GM21717 (cell line): ENCODE data around the gene FAF2.
"Not testable (repeated sequence)": the region's sequence is repeated elsewhere in the genome, so short reads cannot be mapped to it uniquely, and the experiment has no call there.

Experiments used
- ATAC-seq: cut with Tn5 transposase; IDR thresholded peaks from one replicate; pipeline ENCODE4 v1.9.1; 2021; ENCODE audit warnings: mild to moderate bottlenecking, moderate library complexity; ENCODE audit not compliant: unreplicated experiment

The FAF2 gene

GRCh38 chr5:176541338-176542134, 93.4 kb downstream of the FAF2 start:
- no peak for ATAC-seq

DNA sequence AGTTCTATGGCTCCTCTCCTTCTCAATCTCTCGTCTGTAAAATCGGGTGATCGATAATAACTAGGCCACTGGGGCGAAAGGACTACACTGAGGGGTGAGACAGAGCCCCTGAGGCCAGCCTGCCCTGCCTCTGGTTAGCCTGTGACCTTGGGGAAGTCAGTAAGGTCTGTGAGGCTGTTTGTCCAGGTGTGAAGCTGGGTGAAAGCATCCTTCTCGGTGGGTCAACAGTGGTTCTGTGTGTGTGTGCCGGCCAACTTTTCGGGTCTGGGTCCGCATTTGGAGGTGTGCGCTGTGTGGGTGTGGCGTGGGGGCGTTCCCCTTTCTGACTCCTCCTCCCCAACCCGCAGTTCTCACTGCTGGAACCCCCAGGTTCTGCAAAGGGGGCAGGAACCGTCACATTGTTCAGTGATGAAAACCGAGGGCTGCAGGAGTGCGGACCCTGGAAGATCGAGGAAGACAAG, 94.0 kb downstream of the FAF2 start:
- ATAC-seq: no peak

GRCh38 chr5:176542596-176543427, 94.6 kb downstream of the FAF2 start:
- ATAC-seq: peak; percentile 26

- ATAC-seq: peak; percentile 71
Observed at GRCh38 chr5:176543428-176544182, 95.4 kb downstream of the FAF2 start.

GRCh38 chr5:176545388-176545736, 97.2 kb downstream of the FAF2 start:
- no peak for ATAC-seq

GRCh38 chr5:176545737-176546509, 97.7 kb downstream of the FAF2 start:
- ATAC-seq: no peak

DNA sequence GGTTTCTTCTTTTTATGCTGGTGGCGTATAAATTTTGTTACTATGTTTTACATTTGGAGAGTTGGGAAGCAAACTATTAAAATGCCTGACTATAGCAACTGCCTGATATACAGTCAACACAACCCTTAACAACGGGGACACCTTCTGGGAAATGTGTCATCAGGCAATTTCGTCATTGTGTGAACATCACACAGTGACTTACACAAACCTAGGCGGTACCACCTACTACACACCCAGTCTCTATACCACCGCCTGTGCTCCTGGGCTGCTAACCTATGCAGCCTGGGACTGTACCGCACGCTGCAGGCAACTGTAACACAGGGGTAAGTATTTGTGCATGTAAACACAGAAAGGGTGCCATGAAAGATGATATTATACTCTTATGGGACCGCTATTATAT, 99.6 kb downstream of the FAF2 start:
- no peak for ATAC-seq

- no peak for ATAC-seq
Observed at GRCh38 chr5:176548967-176549444, 100.8 kb downstream of the FAF2 start, which contains the start of gene CDHR2. CDHR2 (plus strand) TSS chr5:176549342; CDS start chr5:176565353, 16,011 bp downstream.

GRCh38 chr5:176549871-176550270, 101.7 kb downstream of the FAF2 start:
- no peak for ATAC-seq

- no peak for ATAC-seq
Observed at GRCh38 chr5:176550275-176550831, 102.2 kb downstream of the FAF2 start.

DNA sequence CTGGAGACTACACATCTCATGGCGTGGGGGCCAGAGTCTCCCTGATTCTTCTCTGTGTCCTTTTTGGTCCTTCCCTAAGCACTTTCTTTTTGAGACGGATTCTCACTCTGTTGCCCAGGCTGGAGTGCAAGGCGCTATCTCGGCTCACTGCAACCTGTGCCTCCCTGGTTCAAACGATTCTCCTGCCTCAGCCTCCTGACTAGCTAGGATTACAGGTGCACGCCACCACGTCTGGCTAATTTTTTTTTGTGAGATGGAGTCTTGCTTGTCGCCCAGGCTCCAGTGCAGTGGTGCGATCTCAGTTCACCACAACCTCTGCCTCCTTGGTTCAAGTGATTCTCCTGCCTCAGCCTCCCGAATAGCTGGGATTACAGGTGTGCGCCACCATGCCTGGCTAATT, 102.8 kb downstream of the FAF2 start:
- not testable (repeated sequence) for ATAC-seq

DNA sequence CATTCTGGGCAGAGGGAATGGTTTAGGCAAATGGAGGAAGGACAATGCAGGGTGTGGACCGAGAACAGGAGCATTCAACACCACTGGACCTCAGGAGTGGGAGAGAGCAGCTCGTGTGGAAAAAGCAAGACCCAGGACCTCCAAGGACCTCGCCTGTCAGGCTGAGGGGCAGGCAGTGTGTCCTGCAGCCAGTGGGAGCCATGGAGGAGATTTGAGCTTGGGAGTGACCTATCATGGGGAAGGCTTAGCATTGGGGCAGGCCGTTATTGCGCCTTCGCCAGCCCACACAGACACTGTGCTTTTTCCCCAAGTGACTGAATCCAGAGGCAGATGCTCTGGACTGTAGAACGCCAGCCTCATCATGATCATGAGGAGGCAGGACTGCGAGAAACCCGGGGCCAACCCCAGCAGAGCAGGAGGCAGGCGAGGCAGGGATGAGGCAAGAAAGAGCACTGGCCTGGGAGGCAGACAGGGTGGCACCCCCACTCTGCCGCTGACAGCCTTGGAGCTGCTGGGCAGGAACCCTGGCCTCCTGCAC, 104.2 kb downstream of the FAF2 start:
- no peak for ATAC-seq

DNA sequence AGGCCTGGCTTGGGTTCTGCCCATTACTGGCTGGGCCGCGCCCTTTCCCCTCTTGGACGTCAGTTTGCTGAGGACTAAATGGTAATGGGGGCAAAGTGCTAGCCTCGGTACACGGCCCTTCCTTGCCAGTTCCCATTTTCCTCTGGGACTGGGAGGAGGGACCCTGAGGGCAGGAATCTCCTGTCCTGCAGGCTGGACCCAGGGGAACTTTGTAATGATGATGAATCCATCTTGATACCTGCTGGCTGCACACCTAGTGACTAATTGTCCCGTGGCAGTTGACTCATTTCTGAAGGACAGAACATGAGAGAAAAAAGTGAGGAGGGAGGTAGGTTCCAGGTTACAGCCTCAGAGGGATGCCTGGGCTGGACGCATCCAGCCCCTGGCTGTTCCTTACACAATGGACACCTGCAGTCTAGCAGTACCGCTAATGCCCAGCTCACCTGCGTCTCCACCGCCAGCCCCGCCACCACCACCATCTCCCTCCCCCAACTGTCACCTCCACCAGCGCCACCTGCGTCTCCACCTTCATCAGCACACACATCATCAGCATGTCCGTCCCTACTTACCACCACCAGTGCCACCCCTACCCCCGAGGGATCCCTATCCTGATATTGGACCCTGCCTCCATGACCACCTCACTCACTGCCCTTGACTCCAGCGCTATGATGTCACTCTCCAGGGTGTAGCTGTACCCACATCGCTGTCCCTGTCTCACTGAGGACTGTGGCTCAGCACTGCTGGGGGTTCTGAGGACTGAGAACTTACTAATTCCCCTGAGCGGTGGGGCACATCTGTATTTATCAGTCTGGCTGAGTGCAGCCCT, 105.3 kb downstream of the FAF2 start:
- no peak for ATAC-seq

GRCh38 chr5:176557846-176558245, 109.7 kb downstream of the FAF2 start:
- ATAC-seq: no peak
